ENCODE data around the gene SDCCAG8.

Gene SDCCAG8

DNA sequence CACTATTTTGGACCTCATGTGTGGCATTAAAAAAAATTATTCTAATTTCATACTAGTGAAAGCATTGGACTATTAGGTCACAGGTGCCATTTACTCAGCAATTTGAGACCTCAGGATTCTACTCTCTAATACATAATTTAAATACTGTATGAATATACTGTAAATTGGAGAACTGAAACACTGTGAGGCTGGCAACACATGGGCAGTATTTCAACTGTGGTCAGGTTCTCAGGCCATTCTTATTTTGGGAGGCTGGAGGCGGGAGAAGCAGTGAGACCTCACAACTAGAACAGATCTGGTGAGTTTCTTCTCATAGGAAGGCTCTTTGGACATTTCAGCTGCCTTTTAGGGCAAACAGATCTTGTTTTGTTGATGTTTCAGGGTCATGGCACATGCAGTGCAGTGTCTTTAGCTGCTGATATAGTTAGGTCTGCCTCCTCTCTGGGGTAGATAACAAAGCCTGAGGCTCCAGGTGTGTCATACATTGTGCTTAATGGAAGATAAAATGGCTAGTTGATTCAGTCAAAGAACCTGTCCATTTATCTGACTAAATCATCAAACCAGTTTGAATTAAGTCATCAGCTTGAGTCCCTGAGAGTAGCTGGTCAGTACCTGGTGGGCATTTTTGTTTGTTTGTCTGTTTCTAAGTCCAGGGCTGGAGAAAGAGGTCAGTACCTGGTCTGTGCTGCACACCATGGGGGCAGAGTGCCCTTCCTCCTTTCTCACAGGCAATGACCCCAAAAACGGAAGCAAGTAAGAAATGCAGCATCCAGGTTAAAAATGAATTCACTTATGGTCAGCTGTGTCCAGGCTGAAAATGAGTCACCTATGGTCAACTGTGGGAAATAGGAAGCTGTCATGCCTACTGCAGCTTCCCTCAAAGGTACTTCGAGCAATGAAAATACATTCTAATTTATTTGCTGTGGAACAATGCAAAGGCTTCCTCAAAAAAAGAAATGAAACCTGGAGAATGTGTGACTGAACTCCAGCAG lies 216.2 kb downstream of the SDCCAG8 start:
- no peak for DNase-seq (ENCODE audit: extremely low spot score, insufficient read length, low read depth)
- peak; percentile 56 for FAIRE-seq

DNA sequence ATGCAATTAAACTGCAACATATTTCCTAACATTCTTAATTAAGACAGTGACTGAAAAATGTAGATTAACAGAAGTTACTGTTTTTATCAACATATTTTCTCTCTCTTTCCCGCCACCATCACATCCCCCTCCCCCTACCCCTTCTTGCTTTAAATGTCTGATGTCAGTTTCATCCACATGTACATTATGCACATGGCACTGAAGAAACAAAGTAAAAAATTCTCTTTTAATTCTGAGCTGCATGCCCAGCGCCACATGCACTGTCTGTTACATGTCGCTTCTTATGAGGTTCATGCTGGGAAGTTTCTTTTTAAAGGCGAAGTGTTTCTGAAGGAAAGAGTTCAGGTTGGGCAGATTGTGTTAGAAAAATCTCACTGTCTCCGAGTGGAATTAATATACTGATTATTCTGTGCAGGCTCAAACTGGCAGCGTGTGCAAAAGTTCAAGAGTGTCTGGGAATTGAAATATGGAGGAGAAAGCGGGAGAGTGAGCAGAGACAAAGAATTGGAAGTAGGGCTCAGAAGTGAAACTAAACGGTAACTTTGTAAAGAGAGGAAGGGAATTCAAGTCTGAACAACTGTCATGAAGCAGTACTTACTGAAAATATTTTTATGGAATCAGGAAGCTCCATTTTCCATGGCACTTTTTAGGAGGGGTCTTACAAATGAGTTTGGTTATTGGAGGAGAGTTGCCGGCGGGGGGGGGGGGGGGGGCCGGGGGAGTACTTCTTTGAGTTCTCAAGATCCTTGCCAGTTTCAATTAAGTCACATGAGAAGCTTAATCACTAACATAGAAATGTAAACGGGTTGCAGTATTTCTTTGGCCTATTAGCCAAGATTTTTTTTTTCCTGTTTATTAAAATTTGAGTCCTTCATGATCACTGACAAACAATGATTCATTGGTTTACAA lies 217.6 kb downstream of the SDCCAG8 start:
- no peak for DNase-seq (ENCODE audit: extremely low spot score, insufficient read length, low read depth)
- no peak for FAIRE-seq

DNA sequence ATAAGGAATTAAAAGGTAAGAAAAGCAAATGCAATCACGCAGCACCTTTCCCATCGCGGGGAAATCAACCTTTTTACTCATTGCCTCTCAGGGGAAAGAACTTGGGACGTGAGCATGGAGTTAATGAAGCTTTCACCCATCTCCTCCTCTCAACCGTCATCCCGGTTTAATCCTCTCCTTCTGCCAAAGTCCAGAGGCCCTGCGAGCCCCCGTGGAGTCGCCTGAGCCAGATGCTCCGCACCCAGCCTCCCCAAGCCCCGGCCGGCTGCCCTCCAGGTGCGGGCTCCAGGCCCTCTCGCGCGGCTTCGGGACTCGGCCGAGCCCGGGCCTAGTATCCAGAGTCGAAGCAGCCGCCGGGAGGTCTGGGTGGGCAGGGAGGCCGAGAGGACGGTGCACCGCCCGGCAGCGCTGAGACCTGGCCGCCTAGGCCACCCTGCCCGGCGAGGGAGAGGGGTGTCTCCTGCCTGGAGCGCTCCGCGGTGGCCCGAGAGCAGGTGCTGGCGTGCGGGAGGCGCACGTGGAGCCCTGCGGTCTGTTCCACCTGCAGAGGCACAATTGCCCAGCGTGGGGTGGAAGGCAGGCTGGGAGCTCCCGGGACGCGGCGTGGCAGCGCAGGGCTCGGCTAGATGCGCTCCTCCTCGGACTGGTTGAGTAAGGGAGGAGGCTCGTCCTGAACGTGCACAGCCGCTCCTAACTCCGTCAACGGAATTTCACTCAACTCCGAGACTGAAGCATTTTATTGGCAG lies 218.5 kb downstream of the SDCCAG8 start:
- FAIRE-seq = no peak
- no peak for DNase-seq (ENCODE audit: extremely low spot score, insufficient read length, low read depth)

DNA sequence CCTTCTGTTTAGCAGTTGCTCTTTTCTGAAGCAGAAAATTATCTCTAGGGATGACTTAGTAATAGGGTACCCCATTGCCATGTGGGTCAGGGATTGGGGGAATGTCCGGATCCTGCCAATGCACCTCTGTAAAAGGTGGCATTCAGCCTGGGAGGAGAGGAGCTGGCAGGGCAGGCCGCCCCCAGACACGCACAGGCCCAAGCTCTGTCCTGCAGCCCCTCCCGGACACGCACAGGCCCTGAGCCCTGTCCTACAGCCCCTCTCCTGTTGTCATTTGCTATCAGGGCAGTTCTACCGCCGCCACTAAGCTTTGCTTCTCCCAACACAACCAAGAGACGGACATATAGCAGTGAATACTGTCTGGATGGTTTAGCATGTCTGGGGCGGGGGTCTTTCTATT lies 219.1 kb downstream of the SDCCAG8 start:
- DNase-seq (ENCODE audit: extremely low spot score, insufficient read length, low read depth) (no peak), FAIRE-seq (no peak)

DNA sequence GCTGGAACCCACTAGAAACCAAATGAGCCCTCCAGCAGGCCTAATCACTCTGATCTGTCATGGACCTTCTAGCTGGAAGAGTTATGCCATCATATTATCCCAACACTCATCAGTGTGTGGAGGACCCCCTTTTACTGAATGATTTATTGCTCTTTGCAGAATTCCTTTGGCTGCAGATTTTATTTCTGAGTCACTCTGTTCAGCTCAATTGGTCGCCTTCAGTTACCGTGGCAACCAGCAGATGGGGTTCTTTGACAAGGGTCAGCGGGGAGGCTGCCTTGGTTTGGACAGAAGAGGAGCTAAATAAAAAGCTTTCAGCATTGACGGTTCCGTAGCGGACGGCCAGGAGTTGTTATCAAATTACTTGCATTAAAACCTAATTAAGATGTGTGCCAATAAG lies 220.1 kb downstream of the SDCCAG8 start:
- FAIRE-seq (no peak), DNase-seq (ENCODE audit: extremely low spot score, insufficient read length, low read depth) (no peak)

DNA sequence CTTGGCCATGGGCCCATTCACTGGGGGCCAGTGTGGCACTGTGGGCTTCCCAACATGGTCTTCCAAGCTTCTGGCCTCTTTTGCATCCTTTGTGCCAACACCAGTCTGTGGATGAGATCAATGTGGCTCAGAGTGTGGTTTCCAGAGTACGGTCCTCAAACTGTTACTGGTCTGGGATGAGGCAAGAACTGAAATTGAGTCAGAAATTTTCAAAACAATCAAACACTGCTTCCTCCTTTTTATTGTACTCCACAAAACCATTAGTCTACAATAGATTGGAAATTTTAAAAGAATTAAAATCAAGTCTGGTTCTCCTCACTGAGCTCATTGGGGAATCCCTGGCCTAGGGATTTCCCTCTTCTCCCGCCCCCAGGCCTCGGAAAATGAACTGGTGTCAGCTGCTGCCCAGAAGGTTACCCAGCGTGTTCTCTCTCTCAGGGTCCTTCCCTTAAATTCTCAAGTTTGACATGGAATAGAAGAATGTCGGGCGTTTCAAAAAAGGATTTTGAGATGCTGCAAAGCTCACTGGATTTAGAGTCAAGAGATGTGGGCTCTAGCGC lies 222.0 kb downstream of the SDCCAG8 start:
- no peak for FAIRE-seq
- DNase-seq (ENCODE audit: extremely low spot score, insufficient read length, low read depth) = no peak

DNA sequence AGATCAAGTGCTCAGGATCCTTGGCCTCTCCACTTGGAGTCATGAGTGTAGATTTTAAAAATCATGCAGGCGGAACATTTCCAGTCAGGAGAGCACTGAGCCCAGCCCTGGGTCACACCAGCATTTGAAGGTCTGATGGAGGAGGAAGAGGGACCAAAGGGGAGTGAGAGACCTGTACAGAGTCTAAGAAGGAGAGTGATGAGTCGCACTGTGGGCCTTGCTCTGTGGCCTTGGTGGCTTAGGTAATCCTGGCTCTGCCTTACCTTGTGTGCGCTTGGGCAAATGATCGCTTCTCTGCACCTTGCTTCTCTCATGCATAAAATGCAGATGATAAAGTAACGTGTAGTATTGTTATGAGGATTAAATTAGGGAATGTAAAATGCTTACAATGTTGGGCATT lies 225.3 kb downstream of the SDCCAG8 start:
- no peak for FAIRE-seq

DNA sequence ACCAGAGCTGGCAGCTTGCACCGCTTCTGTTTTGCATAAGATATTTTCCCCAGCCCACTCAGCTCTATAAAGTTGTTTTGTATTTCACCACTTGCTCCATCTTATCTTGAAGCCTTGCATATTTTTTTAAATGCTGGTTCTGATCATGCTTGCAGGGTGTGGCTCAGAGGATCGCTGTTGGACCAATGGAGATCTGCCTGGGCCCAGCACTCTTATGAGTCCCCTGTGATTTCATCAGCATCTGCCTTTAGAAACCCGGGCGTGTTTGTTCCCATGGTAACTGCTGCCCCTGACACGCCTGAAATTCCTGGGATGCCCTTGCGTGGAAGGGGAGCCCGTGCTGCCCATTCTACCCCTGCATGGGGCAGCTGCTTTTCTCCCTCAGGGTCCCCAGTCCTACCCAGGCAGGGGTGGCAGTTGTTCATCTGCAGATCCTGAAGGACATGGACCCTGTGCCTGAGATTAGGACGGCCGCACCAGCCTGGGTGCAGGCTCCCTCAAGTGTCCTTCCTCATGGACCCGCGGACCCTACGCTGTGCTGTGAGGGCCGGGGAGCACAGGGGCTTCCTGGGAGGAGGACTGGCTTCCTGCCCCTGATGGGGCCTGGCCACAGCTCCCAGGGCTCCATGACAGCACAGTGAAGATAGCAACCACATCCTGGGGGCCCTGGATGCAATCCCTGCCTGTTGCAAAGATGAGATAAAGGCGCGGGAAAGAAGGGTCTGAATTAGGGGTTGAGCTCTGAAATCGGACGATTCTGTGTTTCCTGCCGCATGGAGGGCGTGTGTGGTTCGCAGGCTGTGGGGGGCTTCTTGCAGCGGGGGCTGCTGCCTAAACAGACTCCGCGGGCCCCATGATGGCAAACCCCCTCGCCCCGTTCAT lies 226.5 kb downstream of the SDCCAG8 start:
- DNase-seq (ENCODE audit: extremely low spot score, insufficient read length, low read depth) = no peak
- FAIRE-seq = no peak

More for the DNA sequence above, 225.3 kb downstream of the SDCCAG8 start:
- no peak for DNase-seq (ENCODE audit: extremely low spot score, insufficient read length, low read depth)

DNA sequence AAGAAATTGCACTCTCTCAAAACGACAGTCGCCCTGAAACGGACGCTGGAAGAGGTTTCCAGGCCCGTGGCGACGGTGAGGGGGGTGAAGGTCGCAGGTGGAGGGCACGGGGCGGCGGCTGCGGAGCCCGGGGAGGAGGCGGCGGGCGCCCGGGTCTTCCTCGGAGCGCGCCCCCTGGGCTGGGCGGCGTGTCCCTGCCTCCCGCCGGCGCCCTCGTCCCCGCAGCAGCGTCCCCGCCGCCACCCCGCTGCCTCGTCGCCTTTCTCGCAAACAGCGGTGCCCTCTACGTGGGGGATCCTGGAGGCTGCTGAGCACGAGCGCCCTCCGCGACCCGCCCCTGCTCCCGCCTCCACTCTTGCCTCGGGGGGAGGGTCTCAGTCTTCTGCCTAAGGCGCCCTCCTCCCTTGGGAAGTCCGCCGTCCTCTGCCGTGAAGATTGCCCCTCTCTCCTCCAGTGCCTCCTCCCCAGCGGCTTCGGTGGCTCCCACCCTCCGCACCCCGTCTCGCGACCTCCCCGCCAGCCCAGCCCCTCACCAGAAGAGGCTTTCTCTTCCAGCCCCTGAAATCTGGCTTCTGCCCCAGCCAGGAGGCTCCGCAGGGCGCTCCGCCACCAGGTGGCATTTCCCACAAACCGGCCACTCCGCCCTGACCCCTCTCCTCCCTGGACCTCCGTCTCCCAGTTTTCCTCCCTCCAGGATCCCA lies 227.4 kb downstream of the SDCCAG8 start:
- DNase-seq (ENCODE audit: extremely low spot score, insufficient read length, low read depth) (no peak), FAIRE-seq (no peak)

DNA sequence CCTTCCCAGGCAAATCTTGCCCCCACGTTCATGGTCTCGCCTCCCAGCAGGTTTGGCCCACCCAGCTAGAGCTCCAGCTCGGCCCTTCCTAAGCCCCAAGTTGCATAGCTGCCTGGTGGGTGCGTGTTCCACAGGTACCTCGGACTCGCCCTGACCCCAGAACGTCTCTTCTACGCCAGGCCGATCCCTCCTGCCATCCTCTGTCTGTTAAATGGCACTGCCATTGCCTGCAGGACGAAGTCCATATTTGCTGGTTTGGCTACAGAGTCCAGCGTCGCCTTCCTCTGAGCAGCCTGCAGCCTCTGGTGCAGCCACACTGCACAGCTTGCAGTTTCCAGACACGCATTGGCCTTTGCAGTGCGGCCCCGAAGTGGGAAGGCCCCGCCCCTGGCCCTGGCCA lies 228.1 kb downstream of the SDCCAG8 start:
- no peak for FAIRE-seq
- DNase-seq (ENCODE audit: extremely low spot score, insufficient read length, low read depth) = no peak

DNA sequence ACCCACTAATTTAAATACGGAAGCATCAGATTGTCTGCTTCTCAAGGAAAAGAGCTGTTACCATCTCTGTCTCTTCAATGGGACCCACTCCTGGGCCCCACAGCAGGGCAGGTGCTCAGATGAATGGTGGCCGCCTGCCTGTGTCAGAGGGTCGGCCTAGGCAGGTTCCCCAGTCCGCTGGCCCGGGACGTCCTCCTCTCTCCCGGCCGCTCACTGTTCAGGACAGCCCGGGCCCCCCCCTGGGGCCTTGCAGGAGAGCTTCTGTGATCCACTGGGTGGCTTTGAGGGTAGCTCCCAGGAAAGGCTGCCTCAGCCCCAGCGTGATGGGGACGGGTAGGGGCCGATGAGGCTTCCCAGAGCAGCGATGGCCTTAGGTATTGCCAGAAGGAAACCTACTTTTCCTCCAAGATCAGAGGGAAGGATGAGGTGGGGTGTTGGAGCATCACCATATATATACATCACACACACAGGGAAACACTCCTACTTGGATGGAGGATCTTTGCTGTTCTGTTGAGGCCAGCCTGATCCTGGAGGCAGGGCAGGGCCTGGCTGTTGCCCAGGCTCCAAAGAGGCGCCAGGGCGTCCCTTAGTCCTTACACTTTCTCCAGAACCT lies 231.3 kb downstream of the SDCCAG8 start:
- FAIRE-seq (no peak), DNase-seq (ENCODE audit: extremely low spot score, insufficient read length, low read depth) (no peak)

DNA sequence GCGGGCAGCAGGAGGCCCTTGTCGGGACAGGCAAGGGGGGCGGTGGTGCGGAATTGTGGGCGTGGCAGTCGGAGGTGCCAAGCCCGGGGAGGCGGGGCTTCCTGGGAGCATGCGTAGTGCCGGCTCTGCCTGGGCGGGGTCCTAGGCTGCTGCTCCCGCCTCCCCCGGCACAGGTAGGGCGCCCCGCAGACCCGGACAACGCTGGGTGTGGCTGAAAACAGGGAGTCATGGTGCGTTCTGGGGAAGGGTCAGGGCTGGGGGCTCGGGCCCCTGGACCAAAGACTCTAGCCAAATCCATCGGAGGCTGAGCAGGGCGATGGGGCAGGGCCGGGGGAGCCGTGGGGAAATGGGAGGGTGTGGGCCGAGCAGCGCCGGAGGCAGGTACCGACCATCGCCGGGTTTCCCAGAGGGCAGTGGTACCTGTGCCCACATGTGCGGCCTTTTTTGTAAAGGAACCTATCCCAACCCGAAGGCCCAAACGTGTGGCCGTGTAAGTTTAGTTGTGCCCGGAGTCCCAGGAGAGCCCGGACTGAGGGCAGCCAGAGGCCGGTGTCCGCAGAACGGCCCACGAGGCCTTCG lies 231.9 kb downstream of the SDCCAG8 start:
- FAIRE-seq = no peak
- DNase-seq (ENCODE audit: extremely low spot score, insufficient read length, low read depth) = no peak

DNA sequence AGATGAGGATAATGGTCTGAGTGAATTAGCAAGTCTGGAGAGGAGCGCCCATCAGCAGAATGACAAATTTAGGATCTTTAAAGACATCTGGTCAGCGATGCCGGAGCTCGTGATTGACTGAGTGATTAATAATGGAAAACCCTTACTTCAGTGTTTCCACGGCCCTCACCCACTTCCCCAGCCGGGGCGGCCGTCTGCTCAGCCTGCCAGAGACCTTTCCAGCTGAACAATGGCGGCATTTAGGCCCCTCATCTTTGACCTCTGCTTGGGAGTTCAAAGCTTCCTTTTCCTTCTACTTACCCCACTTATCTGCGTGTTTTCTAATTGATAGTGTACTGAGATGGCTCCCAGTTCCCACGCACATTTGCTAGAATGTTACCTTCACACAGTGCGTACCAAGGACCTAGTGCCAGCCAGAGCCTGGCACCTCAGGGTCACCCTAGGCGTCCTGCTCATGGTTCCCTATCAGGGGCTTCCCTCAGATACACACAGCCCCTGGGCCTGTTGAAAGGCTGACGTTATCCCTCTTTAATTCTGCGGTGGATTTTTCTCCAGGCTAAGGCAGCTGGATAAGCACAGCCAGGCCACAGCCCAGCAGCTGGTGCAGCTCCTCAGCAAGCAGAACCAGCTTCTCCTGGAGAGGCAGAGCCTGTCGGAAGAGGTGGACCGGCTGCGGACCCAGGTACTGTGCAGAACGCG lies 232.8 kb downstream of the SDCCAG8 start:
- FAIRE-seq (no peak), DNase-seq (ENCODE audit: extremely low spot score, insufficient read length, low read depth) (no peak)

DNA sequence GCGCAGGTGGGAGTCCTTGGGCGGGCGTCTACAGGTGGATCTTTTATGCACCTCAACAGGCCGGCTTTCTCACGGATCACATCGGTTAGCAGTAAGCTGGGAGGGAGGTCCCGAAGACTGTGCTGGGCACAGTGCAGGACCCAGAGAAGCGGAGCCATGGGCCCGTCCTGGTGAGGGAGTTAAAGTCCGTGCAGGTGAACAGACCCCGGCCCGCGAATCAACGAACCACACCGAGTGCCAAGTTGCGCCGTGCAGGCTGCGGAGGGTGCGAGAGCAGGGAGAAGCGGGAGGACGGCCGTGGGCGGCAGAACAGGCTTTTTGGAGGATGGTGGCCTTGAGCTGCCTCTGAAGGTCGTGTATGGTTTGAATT lies 233.3 kb downstream of the SDCCAG8 start:
- no peak for DNase-seq (ENCODE audit: extremely low spot score, insufficient read length, low read depth)
- FAIRE-seq = no peak

DNA sequence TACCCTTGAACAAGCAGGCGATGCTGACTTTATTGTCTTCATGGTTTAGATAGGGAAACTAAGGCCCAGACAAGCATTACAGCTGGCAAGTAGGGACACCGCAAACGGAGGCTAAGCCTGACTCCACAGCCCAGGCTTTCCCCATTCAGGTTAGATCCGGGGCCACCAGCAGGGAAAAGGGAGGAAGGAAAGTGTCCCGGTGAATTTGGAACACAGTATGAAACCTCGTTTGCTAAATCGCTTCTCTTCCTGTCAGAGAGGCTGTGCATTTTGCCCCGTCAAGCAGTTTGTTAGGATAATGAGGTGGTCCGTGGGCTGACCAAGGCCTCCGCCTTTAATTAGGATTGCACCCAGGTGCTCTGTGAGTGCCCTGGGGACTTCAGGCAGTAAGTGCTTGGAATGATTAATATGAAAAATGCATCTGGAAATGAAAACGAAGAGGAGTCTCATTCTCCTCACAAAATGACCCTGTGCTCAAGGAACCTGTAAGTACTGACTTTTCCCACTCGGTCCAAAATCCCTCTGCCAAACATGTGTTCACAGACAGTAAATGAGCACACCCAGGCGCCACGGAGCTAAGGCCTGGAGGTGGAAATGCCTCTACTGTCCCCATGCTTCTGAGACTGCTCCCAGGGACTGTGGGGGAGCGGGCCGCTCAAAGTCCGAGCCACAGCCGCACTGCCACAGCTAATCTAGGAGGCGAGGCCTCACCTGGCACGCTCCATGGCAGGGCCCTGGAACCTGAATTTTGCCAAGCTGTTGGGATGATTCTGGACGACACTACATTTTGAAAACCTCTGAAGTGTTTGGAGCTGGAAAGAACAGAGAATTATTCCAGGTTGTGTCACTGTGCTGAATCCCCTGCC lies 234.1 kb downstream of the SDCCAG8 start:
- DNase-seq (ENCODE audit: extremely low spot score, insufficient read length, low read depth) = no peak
- FAIRE-seq = no peak

Measured in GM18507 (cell line).